HEK293 (cell line): ENCODE data around the gene CDK16.
A peak's percentile ranks its signal among the peaks of the same experiment; 100 is the strongest.

Experiments
- CTCF ChIA-PET: fragments of 350-600 bp; formaldehyde crosslinking; extraction: SDS; loops from one replicate; lab custom pipeline; 2021; ENCODE audit warnings: antibody characterized with exemption; lab: Yijun Ruan, JAX
- POLR2A ChIA-PET: fragments of 300-600 bp; formaldehyde crosslinking; extraction: SDS; loops from one replicate; lab custom pipeline; 2020; ENCODE audit warnings: antibody characterized with exemption, inconsistent platforms; lab: Yijun Ruan, JAX
- H3K27ac ChIP-seq: fragments of 200-500 bp; sonication (Bioruptor generic); 2 replicates; pipeline ENCODE4 v1.5.1; 2014; ENCODE audit warnings: low read depth, low read length, control low read depth, inconsistent platforms; ENCODE audit errors: extremely low read depth
- H3K36me3 ChIP-seq, 2 experiments: fragments of 200-500 bp in 1 of 2; sonication (Bioruptor generic) in 1 of 2; 1 replicate in 1 of 2; 2 replicates in 1 of 2; pipeline ENCODE4 v1.5.1; 2014 to 2017; ENCODE audit warnings: inconsistent platforms in 2 of 2, low read length in 2 of 2; ENCODE audit not compliant: control insufficient read depth in 2 of 2, insufficient read depth in 1 of 2
- H3K4me1 ChIP-seq: fragments of 200-500 bp; sonication (Bioruptor generic); 2 replicates; pipeline ENCODE4 v1.5.1; 2014; ENCODE audit warnings: mild to moderate bottlenecking, low read length, inconsistent platforms; ENCODE audit not compliant: control insufficient read depth, insufficient read depth
- H3K4me3 ChIP-seq: 2 replicates; pipeline ENCODE4 v1.5.1; 2011; ENCODE audit warnings: low read depth, mild to moderate bottlenecking, control low read depth, low read length, moderate library complexity
- H3K9me3 ChIP-seq: fragments of 200-500 bp; sonication (Bioruptor generic); 2 replicates; pipeline ENCODE4 v1.5.1; 2014; ENCODE audit warnings: low read depth, low read length, inconsistent platforms; ENCODE audit not compliant: control insufficient read depth, insufficient read depth
- BCL11B ChIP-seq: fragments of 450-650 bp; formaldehyde crosslinking; IDR thresholded peaks from 2 replicates; pipeline ENCODE4 v1.5.1; 2016; ENCODE audit warnings: low read depth, missing biosample characterization, missing genetic modification characterization
- KLF7 ChIP-seq: fragments of 450-650 bp; formaldehyde crosslinking; IDR thresholded peaks from 2 replicates; pipeline ENCODE4 v1.5.1; 2016; ENCODE audit warnings: missing biosample characterization, missing genetic modification characterization, borderline replicate concordance
- SCRT2 ChIP-seq: fragments of 450-650 bp; formaldehyde crosslinking; IDR thresholded peaks from 2 replicates; pipeline ENCODE4 v1.5.1; 2016; ENCODE audit warnings: missing biosample characterization, missing genetic modification characterization
- ZBTB8A ChIP-seq: fragments of 450-650 bp; formaldehyde crosslinking; IDR thresholded peaks from 2 replicates; pipeline ENCODE4 v1.5.1; 2016; ENCODE audit warnings: missing biosample characterization, missing genetic modification characterization
- ZNF121 ChIP-seq: fragments of 450-650 bp; formaldehyde crosslinking; IDR thresholded peaks from 2 replicates; pipeline ENCODE4 v1.5.1; 2016; ENCODE audit warnings: missing biosample characterization, missing genetic modification characterization
- ZNF16 ChIP-seq: fragments of 450-650 bp; formaldehyde crosslinking; IDR thresholded peaks from 2 replicates; pipeline ENCODE4 v1.5.1; 2016; ENCODE audit warnings: low read depth, missing biosample characterization, missing genetic modification characterization
- ZNF175 ChIP-seq: fragments of 450-650 bp; formaldehyde crosslinking; IDR thresholded peaks from 2 replicates; pipeline ENCODE4 v1.5.1; 2016; ENCODE audit warnings: missing biosample characterization, missing genetic modification characterization
- ZNF324 ChIP-seq: fragments of 450-650 bp; formaldehyde crosslinking; IDR thresholded peaks from 2 replicates; pipeline ENCODE4 v1.5.1; 2016; ENCODE audit warnings: missing biosample characterization, missing genetic modification characterization
- ZNF350 ChIP-seq: fragments of 450-650 bp; formaldehyde crosslinking; IDR thresholded peaks from 2 replicates; pipeline ENCODE4 v1.5.0; 2017; ENCODE audit warnings: missing biosample characterization, mild to moderate bottlenecking, missing genetic modification characterization
- ZNF366 ChIP-seq: fragments of 450-650 bp; formaldehyde crosslinking; conservative IDR thresholded peaks from 2 replicates; pipeline ENCODE4 v1.5.1; 2016; ENCODE audit warnings: missing biosample characterization, missing genetic modification characterization
- ZNF585B ChIP-seq: fragments of 450-650 bp; formaldehyde crosslinking; IDR thresholded peaks from 2 replicates; pipeline ENCODE4 v1.5.1; 2016; ENCODE audit warnings: missing biosample characterization, missing genetic modification characterization
- ZNF660 ChIP-seq: fragments of 450-650 bp; IDR thresholded peaks from 2 replicates; pipeline ENCODE4 v1.5.1; 2018; ENCODE audit warnings: missing biosample characterization, mild to moderate bottlenecking, missing genetic modification characterization
- TF ChIP-seq, protein P1 (sequence below): fragments of 450-650 bp; formaldehyde crosslinking; IDR thresholded peaks from 2 replicates; pipeline ENCODE4 v1.5.1; 2017; ENCODE audit warnings: missing biosample characterization, missing genetic modification characterization
- TF ChIP-seq, protein P2 (sequence below): fragments of 450-650 bp; formaldehyde crosslinking; IDR thresholded peaks from 2 replicates; pipeline ENCODE4 v1.5.1; 2016; ENCODE audit warnings: missing biosample characterization, missing genetic modification characterization
- TF ChIP-seq, protein P3 (sequence below): fragments of 450-650 bp; formaldehyde crosslinking; IDR thresholded peaks from 2 replicates; pipeline ENCODE4 v1.5.1; 2016; ENCODE audit warnings: missing biosample characterization, missing genetic modification characterization
- TF ChIP-seq, protein P4 (sequence below): fragments of 450-650 bp; formaldehyde crosslinking; IDR thresholded peaks from 2 replicates; pipeline ENCODE4 v1.5.1; 2016; ENCODE audit warnings: missing biosample characterization, missing genetic modification characterization, borderline replicate concordance

The CDK16 gene

DNA sequence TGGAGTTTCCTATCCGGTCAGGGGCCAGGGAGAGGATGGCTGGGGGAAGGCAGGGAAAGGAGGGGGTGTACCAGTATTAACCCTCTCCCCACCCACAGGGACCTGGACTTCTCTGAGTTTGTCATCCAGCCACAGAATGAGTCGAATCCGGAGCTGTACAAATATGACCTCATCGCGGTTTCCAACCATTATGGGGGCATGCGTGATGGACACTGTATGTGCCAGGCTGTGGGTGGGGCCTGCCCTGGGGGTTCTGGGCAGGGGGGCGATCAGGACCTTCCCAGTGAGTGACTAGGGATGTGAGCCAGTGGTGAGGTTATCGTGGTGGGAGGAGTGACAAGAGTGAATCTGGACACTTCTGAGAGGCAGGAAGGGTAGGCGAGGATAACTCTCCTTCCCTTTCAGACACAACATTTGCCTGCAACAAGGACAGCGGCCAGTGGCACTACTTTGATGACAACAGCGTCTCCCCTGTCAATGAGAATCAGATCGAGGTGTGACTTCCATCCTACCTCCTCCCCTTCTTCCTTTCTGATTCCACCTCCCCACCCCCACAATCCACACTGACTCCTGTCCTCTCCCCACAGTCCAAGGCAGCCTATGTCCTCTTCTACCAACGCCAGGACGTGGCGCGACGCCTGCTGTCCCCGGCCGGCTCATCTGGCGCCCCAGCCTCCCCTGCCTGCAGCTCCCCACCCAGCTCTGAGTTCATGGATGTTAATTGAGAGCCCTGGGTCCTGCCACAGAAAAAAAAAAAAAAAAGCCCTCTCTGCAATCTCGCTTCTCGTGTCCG, 28.9 kb downstream of the CDK16 start (continued):
- TF ChIP-seq, protein P1, sequence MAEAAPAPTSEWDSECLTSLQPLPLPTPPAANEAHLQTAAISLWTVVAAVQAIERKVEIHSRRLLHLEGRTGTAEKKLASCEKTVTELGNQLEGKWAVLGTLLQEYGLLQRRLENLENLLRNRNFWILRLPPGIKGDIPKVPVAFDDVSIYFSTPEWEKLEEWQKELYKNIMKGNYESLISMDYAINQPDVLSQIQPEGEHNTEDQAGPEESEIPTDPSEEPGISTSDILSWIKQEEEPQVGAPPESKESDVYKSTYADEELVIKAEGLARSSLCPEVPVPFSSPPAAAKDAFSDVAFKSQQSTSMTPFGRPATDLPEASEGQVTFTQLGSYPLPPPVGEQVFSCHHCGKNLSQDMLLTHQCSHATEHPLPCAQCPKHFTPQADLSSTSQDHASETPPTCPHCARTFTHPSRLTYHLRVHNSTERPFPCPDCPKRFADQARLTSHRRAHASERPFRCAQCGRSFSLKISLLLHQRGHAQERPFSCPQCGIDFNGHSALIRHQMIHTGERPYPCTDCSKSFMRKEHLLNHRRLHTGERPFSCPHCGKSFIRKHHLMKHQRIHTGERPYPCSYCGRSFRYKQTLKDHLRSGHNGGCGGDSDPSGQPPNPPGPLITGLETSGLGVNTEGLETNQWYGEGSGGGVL (tag by site-specific recombination), result peak; percentile 42

DNA sequence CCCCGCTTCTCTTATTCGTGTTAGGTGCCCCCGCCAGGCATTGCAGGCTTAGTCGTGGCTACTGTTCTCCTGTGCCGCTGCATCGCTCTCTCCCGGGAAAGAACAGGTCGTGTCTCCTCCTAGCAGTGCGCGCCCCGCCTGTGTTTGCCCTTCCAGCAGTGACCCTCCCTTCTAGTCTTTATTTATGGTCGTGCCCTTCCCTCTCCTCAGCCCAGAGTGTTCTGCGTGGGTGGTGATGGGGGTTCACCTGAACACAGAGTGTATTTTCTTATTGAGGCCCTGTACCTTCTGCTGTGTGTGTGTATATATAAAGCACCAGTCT, 29.5 kb downstream of the CDK16 start:
- Histone ChIP-seq H3K4me1 (no peaks in the 10 kb centered on the region), H3K36me3 (peaks cover 24 to 62% of the 10 kb centered on the region in 2 experiments; a peak in 2 of 3 replicates), H3K9me3 (no peaks in the 10 kb centered on the region), H3K27ac (no peak overlapping the region), H3K4me3 (no peak overlapping the region)
- CTCF ChIA-PET, result no interaction called here
- POLR2A ChIA-PET, result interaction anchor here (1.0 kb wide), 1 partner anchor 30 kb away, joined by 4 read pairs; no protein-coding TSS in a partner anchor
- TF ChIP-seq ZNF324 (tag by site-specific recombination), result no peak
- TF ChIP-seq, protein P2, sequence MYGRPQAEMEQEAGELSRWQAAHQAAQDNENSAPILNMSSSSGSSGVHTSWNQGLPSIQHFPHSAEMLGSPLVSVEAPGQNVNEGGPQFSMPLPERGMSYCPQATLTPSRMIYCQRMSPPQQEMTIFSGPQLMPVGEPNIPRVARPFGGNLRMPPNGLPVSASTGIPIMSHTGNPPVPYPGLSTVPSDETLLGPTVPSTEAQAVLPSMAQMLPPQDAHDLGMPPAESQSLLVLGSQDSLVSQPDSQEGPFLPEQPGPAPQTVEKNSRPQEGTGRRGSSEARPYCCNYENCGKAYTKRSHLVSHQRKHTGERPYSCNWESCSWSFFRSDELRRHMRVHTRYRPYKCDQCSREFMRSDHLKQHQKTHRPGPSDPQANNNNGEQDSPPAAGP (tag by site-specific recombination), result peak; percentile 22; the same call in 1 of the 2 replicates

DNA sequence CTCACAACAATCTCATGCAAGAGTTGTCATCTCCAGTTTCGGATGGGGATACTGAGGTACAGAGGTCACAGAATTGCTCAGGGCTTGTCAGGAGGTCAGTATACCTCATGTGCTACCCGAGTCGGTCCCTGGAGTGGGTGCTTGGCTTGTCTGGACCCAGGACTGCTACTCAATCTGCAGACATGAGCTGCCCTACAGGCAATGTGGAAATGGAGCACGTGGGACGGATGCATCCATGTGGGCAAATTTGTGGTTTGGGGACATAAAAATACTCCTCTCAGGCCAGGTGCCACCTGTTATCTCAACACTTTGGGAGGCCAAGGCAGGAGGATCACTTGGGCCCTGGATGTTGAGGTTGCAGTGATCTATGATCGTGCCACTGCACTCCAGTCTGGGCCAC, 30.1 kb downstream of the CDK16 start:
- Histone ChIP-seq H3K4me3 (no peak overlapping the region), H3K9me3 (no peaks in the 10 kb centered on the region), H3K36me3 (peaks cover 19 to 58% of the 10 kb centered on the region in 2 experiments; a peak in 2 of 3 replicates), H3K27ac (no peak overlapping the region), H3K4me1 (no peaks in the 10 kb centered on the region)
- TF ChIP-seq ZNF585B (tag by site-specific recombination) (no peak), ZNF660 (tag by site-specific recombination) (no peak), SCRT2 (tag by site-specific recombination) (0 out of 2 replicates have a peak, but pooled peaks have one; percentile 14), ZNF175 (tag by site-specific recombination) (no peak), ZNF121 (peak; percentile 57; the same call in 1 of the 2 replicates)
- ChIA-PET POLR2A (no interaction called here), CTCF (interaction anchor here (0.6 kb wide), 1 partner anchor 68 kb away, joined by 3 read pairs; no protein-coding TSS in a partner anchor)

DNA sequence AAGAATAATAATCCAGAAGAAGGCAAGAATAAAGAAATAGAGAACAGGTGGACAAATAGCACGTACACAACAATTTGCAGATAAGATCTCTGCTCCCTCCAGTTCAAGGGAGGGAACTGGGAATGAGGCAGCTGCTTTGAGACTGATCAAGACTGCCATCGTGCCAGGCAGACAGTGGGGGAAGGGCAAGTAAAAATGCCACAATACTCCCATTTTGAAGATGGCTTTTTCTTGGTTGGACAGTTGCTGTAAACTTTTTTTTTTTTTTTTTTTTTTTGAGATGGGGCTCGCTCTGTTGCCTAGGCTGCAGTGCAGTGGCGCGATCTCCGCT, 31.5 kb downstream of the CDK16 start:
- ChIA-PET POLR2A (interaction anchor here (0.7 to 0.9 kb wide), 2 partner anchors 8 to 49 kb away, joined by 4 read pairs; no protein-coding TSS in a partner anchor), CTCF (no interaction called here)
- H3K9me3 ChIP-seq, result no peaks in the 10 kb centered on the region
- no peak overlapping the region for H3K4me3 ChIP-seq
- no peaks in the 10 kb centered on the region for H3K4me1 ChIP-seq
- H3K27ac ChIP-seq, result no peak overlapping the region
- peaks cover 12 to 43% of the 10 kb centered on the region in 2 experiments; a peak in 2 of 3 replicates for H3K36me3 ChIP-seq
- TF ChIP-seq KLF7 (tag by site-specific recombination) (no peak), ZNF16 (tag by site-specific recombination) (no peak), ZNF366 (tag by site-specific recombination) (0 out of 2 replicates have a peak, but pooled peaks have one; percentile 5), ZBTB8A (tag by site-specific recombination) (no peak), BCL11B (tag by site-specific recombination) (no peak), ZNF350 (no peak)
- TF ChIP-seq, protein P3, sequence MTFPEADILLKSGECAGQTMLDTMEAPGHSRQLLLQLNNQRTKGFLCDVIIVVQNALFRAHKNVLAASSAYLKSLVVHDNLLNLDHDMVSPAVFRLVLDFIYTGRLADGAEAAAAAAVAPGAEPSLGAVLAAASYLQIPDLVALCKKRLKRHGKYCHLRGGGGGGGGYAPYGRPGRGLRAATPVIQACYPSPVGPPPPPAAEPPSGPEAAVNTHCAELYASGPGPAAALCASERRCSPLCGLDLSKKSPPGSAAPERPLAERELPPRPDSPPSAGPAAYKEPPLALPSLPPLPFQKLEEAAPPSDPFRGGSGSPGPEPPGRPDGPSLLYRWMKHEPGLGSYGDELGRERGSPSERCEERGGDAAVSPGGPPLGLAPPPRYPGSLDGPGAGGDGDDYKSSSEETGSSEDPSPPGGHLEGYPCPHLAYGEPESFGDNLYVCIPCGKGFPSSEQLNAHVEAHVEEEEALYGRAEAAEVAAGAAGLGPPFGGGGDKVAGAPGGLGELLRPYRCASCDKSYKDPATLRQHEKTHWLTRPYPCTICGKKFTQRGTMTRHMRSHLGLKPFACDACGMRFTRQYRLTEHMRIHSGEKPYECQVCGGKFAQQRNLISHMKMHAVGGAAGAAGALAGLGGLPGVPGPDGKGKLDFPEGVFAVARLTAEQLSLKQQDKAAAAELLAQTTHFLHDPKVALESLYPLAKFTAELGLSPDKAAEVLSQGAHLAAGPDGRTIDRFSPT (tag by site-specific recombination), result no peak
- TF ChIP-seq, protein P4, sequence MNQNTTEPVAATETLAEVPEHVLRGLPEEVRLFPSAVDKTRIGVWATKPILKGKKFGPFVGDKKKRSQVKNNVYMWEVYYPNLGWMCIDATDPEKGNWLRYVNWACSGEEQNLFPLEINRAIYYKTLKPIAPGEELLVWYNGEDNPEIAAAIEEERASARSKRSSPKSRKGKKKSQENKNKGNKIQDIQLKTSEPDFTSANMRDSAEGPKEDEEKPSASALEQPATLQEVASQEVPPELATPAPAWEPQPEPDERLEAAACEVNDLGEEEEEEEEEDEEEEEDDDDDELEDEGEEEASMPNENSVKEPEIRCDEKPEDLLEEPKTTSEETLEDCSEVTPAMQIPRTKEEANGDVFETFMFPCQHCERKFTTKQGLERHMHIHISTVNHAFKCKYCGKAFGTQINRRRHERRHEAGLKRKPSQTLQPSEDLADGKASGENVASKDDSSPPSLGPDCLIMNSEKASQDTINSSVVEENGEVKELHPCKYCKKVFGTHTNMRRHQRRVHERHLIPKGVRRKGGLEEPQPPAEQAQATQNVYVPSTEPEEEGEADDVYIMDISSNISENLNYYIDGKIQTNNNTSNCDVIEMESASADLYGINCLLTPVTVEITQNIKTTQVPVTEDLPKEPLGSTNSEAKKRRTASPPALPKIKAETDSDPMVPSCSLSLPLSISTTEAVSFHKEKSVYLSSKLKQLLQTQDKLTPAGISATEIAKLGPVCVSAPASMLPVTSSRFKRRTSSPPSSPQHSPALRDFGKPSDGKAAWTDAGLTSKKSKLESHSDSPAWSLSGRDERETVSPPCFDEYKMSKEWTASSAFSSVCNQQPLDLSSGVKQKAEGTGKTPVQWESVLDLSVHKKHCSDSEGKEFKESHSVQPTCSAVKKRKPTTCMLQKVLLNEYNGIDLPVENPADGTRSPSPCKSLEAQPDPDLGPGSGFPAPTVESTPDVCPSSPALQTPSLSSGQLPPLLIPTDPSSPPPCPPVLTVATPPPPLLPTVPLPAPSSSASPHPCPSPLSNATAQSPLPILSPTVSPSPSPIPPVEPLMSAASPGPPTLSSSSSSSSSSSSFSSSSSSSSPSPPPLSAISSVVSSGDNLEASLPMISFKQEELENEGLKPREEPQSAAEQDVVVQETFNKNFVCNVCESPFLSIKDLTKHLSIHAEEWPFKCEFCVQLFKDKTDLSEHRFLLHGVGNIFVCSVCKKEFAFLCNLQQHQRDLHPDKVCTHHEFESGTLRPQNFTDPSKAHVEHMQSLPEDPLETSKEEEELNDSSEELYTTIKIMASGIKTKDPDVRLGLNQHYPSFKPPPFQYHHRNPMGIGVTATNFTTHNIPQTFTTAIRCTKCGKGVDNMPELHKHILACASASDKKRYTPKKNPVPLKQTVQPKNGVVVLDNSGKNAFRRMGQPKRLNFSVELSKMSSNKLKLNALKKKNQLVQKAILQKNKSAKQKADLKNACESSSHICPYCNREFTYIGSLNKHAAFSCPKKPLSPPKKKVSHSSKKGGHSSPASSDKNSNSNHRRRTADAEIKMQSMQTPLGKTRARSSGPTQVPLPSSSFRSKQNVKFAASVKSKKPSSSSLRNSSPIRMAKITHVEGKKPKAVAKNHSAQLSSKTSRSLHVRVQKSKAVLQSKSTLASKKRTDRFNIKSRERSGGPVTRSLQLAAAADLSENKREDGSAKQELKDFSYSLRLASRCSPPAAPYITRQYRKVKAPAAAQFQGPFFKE (tag by site-specific recombination), result no peak
